ENCODE data around the gene ISM2.
"Not testable (repeated sequence)": the region's sequence is repeated elsewhere in the genome, so short reads cannot be mapped to it uniquely, and the experiment has no call there.

DNA sequence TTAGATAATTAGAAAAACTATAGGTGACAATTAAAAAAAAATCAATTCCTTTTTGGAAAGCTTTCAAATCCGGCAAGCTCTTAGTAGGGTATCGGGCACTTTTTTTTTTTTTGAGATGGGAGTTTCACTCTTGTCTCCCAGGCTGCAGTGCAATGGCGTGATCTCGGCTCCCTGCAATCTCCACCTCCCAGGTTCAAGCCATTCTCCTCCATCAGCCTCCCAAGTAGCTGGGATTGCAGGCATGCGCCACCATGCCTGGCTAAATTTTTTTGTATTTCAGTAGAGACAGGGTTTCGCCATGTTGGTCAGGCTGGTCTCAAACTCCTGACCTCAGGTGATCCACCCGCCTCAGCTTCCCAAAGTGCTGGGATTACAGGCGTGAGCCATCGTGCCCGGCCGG lies 46.6 kb upstream of the ISM2 start:
- TF ChIP-seq RAD21 (IDR thresholded peaks at IDR 0.05; ENCODE audit: low read depth); CTCF (IDR thresholded peaks at IDR 0.05 in 2 of 3, conservative IDR thresholded peaks at IDR 0.05 in 1 of 3; ENCODE audit: borderline replicate concordance in 1 of 3, insufficient read depth in 1 of 3, low read depth in 2 of 3, low read length in 2 of 3); EZH2 (IDR thresholded peaks at IDR 0.05); POLR2A (IDR thresholded peaks at IDR 0.05; ENCODE audit: borderline replicate concordance, extremely low read depth, insufficient read depth, insufficient read length); CEBPB (IDR thresholded peaks at IDR 0.05; ENCODE audit: low read depth); REST (IDR thresholded peaks at IDR 0.05; ENCODE audit: low read depth); POLR2AphosphoS5 (IDR thresholded peaks at IDR 0.05; ENCODE audit: low read depth, low read length); YY1 (IDR thresholded peaks at IDR 0.05; ENCODE audit: extremely low read depth, insufficient replicate concordance, low read depth, low read length): not testable (repeated sequence)

Measured in HCT116 (cell line).